Activated CD8-positive, alpha-beta memory T cell treated with anti-CD3 and anti-CD28 coated beads, Interleukin-2, amount 50 U/mL, for 1 hour (primary cell): Measurements from ENCODE around the gene ACE2.

ENCODE experiments used
- DNase-seq: peaks from one replicate; pipeline ENCODE4 v3.0.0-alpha.2; 2020; ENCODE audit errors: extremely low read depth

Gene ACE2

GRCh38 chrX:15574017-15574416 lies 26.7 kb downstream of the ACE2 start:
- no peak for DNase-seq

DNA sequence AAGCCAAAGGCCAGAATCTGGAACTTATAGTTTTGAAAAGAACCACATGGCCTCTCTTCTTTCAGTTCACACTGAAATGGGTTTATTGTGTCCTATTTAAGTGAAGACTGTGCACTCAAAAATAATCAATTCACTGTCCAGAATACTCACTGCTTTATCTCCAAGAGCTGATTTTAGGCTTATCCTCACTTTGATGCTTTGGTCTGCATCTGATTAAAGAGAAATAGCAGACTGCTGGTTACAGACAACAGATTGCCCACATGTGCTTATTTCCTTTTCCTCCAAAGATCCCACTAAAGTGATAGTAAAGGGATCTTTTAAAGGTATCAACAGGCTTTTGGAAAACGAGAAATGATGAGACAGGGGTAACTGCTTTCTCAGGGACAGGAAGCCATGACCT lies 30.6 kb downstream of the ACE2 start:
- DNase-seq, result no peak

DNA sequence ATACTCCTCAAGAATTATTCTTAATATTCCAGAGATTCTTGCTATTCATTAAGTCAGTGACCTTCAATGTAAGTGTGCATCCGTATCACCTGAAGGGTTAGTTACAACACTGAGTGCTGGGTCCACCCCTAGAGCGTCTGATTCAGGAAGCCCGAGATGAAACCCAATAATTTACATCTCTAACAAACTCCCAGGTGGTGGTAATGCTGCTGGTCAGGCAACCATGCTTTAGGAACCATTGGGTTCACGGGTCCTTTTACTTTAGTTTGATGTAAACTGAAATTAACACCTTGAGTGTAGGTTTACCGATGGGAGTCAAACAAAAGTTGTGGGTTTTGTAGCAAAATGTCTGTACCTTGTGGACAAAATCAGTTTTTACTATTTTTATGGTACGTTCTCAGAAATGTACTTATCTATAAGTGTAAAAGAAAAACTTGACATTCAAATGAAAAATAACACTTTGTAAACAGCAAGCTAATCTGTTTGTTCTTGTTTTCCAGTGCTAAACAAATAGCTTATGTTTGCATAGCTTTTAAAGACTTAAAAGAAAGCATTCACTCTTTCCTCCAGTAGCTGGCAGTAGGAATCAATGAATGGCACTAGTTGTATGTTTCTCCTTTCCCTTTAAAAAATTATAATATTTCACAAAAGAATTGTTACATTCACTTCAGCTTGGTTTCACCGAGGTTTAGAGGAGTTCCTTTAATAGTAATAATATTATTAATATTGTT lies 32.7 kb downstream of the ACE2 start:
- no peak for DNase-seq

- DNase-seq, result no peak
Observed at GRCh38 chrX:15567267-15567666, 33.5 kb downstream of the ACE2 start.

- DNase-seq, result no peak
Observed at GRCh38 chrX:15566244-15566643, 34.5 kb downstream of the ACE2 start.

DNA sequence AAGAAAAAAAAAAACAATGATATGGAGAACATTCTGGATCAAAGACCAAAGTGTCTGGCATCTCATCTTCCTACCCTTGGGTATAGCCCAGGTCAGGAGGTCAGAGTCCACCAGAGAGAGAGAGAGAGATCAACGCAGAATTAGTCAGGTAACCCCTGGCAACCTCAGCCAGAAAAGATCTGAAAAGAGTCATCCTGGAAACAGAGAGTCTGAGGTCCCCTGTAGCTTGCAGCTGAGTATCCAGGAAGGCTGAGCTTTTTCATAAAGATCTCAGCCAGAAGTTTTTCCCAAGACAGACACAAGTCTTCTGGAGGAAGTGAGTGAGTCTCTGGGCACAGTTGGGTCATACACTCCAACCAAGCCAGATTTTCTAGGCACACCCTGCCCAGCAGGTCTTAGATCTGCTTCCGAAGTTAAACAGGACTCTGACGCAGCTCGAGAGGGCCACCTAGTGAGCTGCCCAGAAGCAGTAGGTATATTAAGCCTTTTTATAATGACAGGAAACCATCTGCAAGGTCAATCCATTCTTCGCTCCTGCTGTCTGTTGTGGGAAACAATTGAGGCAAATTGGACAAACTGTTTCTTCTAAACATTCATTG lies 35.7 kb downstream of the ACE2 start:
- DNase-seq, result no peak

DNA sequence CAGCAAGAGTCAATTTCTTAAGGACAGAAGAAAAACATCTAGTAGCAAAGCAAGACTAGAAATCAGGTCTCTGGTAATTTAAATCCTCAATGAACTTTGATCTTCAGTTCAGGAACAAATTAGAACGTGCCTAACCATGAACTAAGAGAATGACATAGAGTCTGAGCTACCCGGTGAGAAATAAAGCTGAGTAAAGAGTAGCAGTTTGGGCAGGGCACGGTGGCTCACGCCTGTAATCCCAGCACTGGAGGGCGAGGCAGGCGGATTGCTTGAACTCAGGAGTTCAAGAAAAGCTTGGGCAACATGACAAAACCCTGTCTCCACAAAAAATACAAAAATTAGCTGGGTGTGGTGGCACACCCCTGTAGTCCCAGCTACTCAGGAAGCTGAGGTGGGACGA lies 37.7 kb downstream of the ACE2 start:
- DNase-seq, result no peak

DNA sequence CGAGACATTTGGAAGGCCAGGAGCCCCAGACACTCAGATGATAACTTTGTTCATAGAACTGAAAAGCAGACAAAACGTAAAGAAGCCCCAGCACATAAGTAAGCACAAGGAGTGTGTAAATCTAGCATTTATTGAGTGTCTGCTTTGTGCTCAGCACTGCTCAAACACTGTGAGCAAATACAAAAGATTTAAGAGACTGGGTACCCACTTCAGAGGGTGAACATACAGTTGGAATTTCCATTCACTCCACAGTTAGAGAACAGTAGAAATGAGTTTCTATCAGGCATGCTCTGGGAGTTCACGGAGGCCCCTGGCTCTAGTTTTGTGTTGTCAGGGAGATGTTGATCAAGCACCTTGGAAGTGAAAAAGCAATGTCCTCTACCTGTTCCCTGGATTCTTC lies 39.8 kb downstream of the ACE2 start:
- DNase-seq, result no peak

GRCh38 chrX:15559227-15559626 lies 41.5 kb downstream of the ACE2 start:
- no peak for DNase-seq

DNA sequence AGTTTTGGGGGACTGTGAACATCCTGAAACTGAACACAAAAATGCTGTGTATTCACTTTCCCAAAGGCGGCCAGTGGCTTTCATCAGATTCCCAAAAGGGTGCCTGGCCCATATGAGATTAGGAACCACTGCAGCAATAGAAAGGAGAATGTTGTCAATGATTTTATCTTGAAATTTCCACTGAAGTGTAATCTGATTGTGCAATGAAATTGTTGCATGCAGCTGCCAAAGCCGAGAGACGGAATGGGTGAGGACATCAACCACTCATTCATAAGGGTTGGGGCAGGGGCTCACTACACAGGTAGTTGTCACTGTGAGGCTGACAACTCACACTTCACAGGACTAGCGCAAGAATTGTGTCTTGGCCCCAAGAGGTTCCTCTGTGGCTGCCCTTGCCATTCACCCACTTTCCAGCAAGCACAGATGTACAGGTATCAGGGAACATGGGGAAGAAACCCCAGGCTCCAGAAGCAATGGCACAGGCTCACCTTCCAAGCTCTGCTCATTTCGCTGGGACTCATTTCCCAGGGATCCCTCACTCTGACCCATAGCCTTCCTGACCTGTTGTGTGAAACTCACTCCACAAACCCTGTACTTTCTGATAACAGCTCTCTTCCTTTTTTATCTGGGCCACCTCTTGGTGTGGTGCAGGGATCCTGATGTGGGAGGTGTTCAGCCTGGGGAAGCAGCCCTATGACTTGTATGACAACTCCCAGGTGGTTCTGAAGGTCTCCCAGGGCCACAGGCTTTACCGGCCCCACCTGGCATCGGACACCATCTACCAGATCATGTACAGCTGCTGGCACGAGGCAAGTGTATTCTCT lies 51.4 kb downstream of the ACE2 start:
- DNase-seq, result no peak

- DNase-seq, result no peak
Observed at GRCh38 chrX:15547356-15547755, 53.4 kb downstream of the ACE2 start.

DNA sequence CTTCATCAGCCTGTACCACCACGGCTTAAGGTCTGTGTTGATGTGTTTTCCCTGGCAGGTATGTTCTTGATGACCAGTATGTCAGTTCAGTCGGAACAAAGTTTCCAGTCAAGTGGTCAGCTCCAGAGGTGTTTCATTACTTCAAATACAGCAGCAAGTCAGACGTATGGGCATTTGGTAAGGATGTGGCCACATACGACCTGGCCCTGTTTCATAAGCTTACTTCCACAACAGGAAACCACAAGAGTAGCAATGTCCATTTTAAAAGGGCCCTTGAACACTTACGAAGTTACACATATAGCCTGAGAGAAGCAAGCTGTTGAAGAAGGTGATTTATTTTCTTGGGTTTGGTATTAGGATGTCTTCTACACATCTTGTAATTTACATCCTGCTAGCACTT lies 54.0 kb downstream of the ACE2 start:
- DNase-seq, result no peak

GRCh38 chrX:15530318-15530717 lies 70.4 kb downstream of the ACE2 start:
- no peak for DNase-seq

DNA sequence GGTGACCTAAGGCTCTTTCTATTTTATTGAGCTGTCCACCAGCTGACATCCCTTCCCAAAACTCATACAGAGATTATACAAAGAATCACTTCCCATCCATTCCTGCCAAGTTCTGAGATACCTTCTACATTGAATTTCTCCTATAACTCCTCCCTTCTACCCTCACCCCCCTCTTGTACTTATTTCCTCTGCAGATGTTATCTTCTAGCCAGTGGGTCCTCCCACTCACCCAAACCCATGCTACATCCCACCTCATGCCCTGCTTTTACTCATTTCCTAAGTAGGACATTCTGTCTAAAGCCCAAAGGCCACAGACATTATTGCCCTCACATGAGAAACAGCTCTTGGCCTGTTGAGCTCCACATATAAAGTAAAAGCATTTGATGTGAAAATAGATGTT lies 71.6 kb downstream of the ACE2 start:
- no peak for DNase-seq

GRCh38 chrX:15525664-15526416 lies 74.9 kb downstream of the ACE2 start:
- DNase-seq, result no peak

- no peak for DNase-seq
Observed at GRCh38 chrX:15524417-15524816, 76.3 kb downstream of the ACE2 start.

DNA sequence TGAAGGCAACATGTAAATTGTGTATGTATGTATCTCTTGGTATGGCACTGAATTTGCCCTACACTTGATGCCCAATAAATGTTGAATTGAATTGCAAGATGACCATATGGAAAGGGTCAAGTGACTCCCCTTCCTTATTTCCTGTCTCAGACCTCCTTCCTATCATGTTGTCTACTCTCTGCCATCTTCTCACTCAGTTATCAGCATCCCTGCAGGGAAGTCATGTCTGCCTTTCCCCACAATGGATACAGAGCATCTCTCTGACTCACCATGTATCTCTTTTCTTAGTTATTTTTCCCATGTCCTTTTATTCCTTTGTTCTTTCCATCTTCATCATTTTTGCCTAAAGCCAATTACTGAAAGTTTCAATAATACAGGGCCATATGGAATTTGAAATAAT lies 77.7 kb downstream of the ACE2 start:
- DNase-seq, result no peak

DNA sequence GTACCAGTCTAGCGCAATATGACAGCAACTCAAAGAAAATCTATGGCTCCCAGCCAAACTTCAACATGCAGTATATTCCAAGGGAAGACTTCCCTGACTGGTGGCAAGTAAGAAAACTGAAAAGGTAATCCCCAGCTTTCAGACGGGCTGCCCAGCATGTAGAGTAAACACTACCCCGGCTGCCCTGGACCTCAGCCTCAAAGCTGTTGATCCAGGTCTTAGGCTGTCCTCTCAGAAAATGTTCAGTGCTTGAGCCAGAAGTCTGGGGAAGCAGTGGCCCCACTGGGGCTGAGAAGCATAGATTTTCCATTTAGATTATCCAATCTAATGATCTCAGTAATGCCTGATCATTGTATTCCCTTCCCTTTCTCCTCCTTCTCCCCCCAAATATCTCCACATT lies 78.3 kb downstream of the ACE2 start:
- no peak for DNase-seq

GRCh38 chrX:15515931-15516330 lies 84.8 kb downstream of the ACE2 start:
- DNase-seq, result no peak

DNA sequence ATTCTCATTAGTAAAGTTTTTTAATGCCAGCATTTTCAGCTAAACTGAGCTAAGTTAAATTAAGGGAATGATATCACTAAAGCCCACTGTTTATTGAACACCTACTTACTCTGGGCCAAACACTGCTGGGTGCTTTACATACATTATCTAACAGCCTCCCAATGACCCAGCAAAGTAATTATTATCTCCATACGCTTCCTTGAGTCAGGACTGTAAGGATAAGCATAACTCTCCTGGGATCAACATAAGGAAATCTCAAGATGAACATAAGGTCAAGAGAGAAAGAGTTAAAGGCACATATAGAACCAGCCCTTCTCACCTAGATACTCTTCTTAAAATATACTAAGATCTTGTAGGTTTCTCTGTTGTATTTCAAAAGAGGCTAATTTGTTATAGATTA lies 86.5 kb downstream of the ACE2 start:
- DNase-seq, result no peak

DNA sequence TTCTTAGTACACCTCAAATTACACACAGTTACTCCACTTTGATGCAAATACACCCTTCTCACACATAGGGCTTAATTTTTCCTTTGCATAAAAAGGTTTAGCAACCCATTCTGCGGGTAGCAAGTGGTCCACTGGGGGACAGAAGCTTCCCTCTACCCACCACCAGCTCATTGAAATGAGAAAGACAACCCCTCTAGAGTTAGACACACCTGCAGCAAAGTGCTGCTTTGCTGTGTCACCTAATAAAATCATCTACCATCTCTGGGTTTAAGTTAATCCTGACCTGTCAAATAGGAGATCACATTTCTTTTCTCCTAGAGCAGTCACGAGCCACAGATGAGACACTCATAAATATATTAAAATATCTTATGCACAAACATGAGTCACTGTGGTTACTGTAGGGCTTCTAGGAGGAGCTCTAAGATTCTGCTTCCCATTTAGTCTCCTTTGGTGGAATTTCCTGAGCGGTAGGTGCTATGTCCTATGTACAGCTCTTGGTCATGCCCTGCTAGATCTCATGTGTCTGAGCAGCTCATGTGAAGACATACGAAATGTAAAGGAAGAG lies 88.3 kb downstream of the ACE2 start:
- no peak for DNase-seq

DNA sequence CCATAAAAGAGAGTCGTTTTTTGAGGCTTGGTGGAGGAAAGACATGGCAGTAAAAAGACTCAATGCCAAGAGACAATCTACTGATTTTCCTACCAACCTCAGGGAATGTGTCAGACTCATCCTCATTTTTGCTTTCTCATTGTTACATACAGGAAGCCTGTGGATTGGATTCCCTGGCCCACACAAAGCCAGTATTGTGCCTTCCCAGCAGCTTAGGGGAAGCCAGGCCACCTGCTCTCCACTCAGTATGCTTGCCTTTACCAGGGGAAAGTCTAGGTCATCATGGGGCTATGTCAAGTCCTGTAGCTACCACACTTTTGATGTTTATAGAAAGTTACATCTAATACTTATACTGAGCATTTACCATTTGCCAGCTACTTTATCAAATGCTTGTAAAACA lies 89.2 kb downstream of the ACE2 start:
- DNase-seq, result no peak
